DMS79 (cell line): Measurements from ENCODE around the gene NET1.
"Not testable (repeated sequence)": the region's sequence is repeated elsewhere in the genome, so short reads cannot be mapped to it uniquely, and the experiment has no call there.

Experiments
- DNase-seq: peaks from one replicate; lab custom pipeline; 2025; lab: John Stamatoyannopoulos, UW

Gene NET1

DNA sequence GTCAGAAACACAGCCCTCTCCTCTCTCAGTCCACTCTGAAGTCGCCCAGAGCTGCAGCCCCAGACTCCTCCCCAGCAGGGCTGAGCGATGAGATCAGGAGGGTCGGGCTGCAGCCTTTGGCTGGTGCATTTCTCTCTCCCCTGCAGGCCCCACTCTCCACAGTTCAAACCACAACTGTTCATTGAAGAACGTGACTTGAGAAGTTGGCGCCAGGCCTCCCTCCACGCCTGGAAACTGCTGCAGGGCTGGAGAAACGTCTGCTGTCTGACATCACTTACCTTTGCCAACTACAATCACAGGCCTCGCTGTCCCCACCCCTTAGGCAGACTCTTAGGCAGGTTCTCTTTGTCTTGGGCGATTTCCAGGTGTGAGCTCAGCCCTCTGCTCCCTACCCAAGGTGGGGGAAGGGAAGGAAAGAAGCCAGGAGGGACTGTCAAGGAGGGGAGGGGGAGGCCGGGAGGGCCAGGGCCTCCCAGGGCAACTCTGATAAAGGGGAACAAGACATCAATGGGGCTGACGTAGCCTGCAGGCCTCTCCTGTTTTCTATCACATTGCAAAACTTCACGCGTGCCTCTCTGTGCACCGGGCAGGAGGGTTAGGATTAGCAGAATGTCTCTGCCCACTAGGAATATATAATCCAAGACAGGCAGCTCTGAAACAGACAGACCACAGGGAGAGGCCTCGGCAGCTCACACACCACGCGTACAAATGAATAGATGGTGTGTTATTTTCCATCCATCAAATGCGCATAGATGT lies 54.3 kb downstream of the NET1 start:
- peak; percentile 90 for DNase-seq

- DNase-seq: no peak
These were observed 54.8 kb downstream of the NET1 start for GRCh38 chr10:5467207-5467535.

DNA sequence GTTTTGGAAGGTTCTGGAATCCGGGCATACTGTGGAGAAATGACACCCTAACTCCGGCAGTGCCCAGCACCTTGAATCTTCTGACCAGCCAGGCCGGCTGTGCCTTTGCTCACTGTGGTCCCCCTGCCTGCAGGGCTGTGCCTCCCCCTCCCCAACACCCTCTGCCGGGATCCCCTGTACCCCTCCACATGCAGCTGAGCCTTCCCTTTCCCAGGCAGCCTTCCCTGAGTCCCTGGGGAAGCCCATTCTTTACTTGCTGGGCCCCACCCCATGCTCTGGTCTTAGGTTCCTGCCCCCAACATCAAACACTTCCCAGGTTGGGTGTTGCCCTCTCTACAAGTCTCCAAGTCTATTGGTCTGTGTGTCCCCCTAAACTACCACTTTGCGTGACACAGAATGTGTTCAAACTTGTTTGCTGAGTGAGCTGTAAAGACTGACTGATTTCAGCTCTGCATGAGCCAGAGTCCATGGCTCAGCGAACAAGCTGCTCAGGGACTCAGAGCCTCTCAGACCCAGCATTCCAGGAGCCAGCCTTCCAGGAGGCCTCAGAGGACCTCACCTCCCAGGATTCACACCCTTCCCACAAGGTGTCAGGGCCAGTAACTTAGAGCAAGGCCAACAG lies 55.4 kb downstream of the NET1 start:
- no peak for DNase-seq

GRCh38 chr10:5468262-5469106 lies 56.1 kb downstream of the NET1 start:
- no peak for DNase-seq

GRCh38 chr10:5469353-5470061 lies 57.1 kb downstream of the NET1 start:
- no peak for DNase-seq

DNA sequence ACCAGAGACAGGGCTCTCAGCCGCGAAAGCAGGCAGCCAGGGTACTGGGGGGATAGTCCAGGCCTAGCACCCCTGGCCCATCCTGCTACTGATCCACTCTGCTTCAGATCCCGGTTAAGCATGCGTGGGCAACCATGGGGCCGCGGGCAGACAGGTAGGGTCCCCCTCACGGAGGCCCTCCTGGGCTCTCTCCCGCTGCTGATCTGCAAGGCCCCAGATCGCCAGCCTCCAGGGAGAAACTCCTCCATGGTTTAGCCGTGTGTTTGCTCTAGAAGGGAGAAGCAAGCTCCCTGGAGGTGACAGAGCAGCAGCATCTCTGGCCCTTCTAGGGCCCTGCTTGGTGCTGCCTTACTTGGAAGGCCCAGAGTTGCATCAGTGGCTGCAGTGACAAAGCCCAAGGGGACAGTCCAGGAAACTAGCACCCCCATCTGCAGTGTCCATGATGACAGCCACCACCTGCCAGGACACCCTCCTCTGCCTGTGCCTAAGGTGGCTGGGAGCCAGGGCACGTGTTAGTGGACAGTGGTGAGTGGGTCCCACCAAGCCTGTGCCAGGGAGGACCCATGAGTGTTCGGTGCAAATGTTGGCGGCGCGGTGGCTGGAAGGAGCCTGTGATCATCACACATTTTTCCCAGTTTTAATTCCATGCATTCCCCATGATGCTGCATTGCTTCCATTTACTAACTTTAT lies 57.9 kb downstream of the NET1 start:
- DNase-seq: no peak

DNA sequence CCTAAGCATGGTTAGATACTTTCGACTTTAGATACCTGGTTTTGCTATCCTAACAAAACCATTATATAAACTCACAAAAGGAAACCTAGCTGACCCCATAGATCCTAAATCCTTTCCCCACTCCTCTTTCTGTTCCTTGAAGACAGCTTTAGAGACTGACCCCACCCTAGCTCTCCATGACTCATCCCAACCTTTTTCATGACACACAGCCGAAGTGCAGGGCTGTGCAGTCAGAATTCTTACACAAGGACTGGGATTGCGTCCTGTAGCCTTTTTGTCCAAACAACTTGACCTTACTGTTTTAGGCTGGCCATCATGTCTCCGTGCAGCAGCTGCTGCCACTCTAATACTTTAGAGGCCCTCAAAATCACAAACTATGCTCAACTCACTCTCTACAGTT lies 62.3 kb downstream of the NET1 start:
- DNase-seq: not testable (repeated sequence)

DNA sequence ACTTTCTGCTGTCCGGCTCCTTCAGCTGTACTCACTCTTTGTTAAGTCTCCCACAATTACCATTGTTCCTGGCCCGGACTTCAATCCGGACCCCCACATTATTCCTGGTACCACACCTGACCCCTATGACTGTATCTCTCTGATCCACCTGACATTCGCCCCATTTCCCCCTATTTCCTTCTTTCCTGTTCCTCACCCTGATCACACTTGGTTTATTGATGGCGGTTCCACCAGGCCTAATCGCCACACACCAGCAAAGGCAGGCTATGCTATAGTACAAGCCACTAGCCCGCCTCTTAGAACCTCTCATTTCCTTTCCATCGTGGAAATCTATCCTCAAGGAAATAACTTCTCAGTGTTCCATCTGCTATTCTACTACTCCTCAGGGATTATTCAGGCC lies 62.7 kb downstream of the NET1 start:
- not testable (repeated sequence) for DNase-seq

- not testable (repeated sequence) for DNase-seq
These were observed 63.8 kb downstream of the NET1 start for GRCh38 chr10:5475974-5476807.

- DNase-seq: no peak
These were observed 64.7 kb downstream of the NET1 start for GRCh38 chr10:5476918-5477525.

DNA sequence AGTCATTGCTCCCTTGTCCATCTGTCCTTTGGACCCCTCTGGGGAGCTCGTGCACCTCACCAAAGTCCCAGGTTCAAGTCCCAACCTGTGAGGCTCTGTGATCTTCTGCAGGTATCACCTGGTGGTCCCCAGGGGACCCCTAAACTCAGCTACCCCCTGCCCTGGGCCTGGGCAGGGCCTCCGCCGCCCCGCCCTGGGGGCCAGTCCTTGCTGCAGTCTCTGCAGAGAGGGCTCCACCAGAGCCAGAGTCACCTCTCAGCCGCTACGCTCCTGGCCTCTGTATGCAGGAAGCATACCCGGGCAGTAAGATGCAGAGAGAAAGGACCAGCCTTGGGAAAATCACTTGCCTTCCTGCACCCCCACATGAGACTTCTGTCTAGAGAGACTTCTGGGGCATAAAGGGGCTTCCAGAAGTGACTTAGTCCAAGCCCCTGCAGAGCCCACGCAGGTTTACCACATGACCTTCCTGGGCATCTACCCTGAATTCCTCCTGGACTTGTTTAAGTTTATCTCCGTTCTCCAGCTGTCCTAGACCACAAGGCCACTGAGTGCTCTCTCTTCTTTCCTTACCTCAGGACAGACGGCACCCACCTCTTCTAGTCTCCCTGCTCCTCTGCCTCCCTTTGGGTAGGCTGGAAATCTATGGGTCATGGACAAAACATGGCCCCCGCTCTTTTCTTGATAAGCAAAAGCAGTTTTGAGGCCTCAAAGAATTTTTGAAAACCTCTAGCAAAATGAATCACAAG lies 65.8 kb downstream of the NET1 start:
- DNase-seq: no peak

- no peak for DNase-seq
These were observed 66.4 kb downstream of the NET1 start for GRCh38 chr10:5478694-5479305.

- no peak for DNase-seq
These were observed 67.3 kb downstream of the NET1 start for GRCh38 chr10:5479481-5480161.

DNA sequence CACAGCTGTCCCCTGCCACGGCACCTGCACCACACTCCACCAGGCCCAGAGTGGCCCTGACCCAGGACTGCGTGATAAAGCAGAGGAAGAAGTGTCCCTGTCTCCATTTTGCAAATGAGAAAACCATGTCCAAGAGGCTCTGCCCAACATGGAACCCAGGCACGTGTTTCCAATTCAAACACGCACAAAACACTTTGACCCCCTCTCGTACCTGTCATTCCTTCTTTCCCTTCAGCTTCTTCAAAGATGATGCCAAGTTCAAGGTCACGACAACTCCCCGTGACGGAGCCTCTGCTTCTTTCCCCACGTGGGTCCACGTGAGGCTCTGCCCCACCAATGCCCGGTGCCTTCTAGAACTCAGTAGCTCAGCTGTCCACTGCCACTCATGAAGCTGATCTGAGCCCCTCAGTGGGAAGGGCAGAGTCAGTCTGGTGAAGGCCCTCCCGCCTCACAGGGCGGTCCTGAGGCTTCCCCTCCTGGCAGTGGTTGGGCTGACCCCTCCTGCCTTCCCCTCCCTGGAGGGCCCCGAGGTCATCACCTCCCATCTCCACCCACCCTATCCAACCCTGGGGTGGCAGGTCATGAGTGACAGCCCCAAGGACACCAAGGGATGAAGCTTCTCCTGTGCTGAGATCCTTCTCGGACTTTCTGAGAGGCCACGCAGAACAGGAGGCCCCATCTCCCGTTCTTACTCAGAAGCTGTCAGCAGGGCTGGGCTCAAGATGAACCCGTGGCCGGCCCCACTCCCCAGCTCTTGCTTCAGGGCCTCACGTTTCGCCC lies 68.0 kb downstream of the NET1 start:
- no peak for DNase-seq

GRCh38 chr10:5481121-5481520 lies 68.8 kb downstream of the NET1 start:
- DNase-seq: no peak

- no peak for DNase-seq
These were observed 69.7 kb downstream of the NET1 start for GRCh38 chr10:5482016-5482415.

- DNase-seq: no peak
These were observed 71.8 kb downstream of the NET1 start for GRCh38 chr10:5484205-5484604.

- DNase-seq: no peak
These were observed 72.9 kb downstream of the NET1 start for GRCh38 chr10:5485290-5485689.
